Suprapubic skin (tissue), 3 donors: Measurements from ENCODE around the gene AKAP13.

Source experiments
- EP300 ChIP-seq: sonication (generic); formaldehyde crosslinking; IDR thresholded peaks from one replicate; pipeline ENCODE4 v1.6.1; 2017; ENCODE audit warnings: antibody characterized with exemption
- TF ChIP-seq, protein P1 (sequence below), 2 donors: fragments of 200-600 bp in 1 of 2; fragments of 450-650 bp in 1 of 2; sonication (generic) in 1 of 2; IDR thresholded peaks; one replicate each; pipeline ENCODE4 v1.5.1; 2016 to 2019; ENCODE audit warnings: antibody characterized with exemption in 2 of 2, mild to moderate bottlenecking in 1 of 2, moderate library complexity in 1 of 2

DNA sequence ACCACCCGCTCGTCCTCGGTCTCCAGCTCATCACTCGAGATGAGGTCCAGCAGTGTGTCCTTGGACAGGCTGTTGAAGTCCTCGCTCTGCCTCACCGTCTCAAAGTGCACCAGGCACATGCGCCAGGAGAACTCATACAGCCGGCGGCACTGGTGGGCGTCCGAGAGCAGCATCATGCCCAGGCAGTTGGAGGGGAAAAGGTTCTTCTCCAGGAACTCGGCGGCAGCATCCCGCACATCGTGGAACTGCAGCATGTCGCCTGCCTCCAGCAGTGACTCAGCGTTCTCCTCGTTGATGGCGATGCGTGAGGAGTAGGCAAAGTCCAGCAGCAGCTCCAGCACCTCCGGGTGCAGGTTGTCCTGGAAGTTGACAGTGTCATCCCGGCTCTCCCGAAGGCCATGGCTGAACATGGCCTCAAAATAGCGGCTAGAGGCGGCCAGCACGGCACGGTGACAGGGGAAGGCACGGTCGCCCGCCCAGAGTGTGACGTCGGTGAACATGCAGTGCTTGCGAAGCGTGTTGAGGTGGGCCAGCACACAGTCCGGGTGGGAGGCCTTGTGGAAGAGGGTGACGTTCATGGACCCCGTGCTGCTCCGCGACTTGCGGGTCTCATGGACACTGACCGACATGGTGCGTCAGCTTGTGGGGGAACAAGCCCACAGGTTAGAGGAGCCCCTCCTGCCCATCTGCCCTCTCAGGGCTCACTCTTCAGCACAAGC is 388.9 kb downstream of the AKAP13 start:
- TF ChIP-seq, protein P1, sequence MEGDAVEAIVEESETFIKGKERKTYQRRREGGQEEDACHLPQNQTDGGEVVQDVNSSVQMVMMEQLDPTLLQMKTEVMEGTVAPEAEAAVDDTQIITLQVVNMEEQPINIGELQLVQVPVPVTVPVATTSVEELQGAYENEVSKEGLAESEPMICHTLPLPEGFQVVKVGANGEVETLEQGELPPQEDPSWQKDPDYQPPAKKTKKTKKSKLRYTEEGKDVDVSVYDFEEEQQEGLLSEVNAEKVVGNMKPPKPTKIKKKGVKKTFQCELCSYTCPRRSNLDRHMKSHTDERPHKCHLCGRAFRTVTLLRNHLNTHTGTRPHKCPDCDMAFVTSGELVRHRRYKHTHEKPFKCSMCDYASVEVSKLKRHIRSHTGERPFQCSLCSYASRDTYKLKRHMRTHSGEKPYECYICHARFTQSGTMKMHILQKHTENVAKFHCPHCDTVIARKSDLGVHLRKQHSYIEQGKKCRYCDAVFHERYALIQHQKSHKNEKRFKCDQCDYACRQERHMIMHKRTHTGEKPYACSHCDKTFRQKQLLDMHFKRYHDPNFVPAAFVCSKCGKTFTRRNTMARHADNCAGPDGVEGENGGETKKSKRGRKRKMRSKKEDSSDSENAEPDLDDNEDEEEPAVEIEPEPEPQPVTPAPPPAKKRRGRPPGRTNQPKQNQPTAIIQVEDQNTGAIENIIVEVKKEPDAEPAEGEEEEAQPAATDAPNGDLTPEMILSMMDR (IDR thresholded peaks at IDR 0.05): no peak
- no peak for TF ChIP-seq EP300
